HepG2 (cell line): ENCODE data around the gene CAMK2G. TPM values are rescaled to one million over a fixed set of nuclear protein-coding genes. Genes with fewer than 3 reads are reported as not detected.

ENCODE experiments used
- CEBPG ChIP-seq: IDR thresholded peaks from 2 replicates; pipeline ENCODE4 v1.6.1; 2016
- CTCF ChIP-seq: sonication (generic); formaldehyde crosslinking; IDR thresholded peaks from 2 replicates; pipeline ENCODE4 v1.5.0; 2020; ENCODE audit warnings: mild to moderate bottlenecking, missing genetic modification reagents, moderate library complexity
- ERF ChIP-seq: IDR thresholded peaks from 2 replicates; pipeline ENCODE4 v1.6.1; 2018; ENCODE audit warnings: missing biosample characterization, missing genetic modification reagents
- HDAC2 ChIP-seq: sonication (generic); formaldehyde crosslinking; IDR thresholded peaks from 2 replicates; pipeline ENCODE4 v1.4.0; 2020; ENCODE audit warnings: missing genetic modification reagents
- ISX ChIP-seq: sonication (generic); formaldehyde crosslinking; conservative IDR thresholded peaks from 2 replicates; pipeline ENCODE4 v1.5.0; 2020; ENCODE audit warnings: missing genetic modification reagents
- NFE2L2 ChIP-seq: fragments of 150-350 bp; IDR thresholded peaks from 2 replicates; pipeline ENCODE4 v1.6.1; 2014; ENCODE audit warnings: low read length
- NFYB ChIP-seq: sonication (generic); formaldehyde crosslinking; IDR thresholded peaks from 2 replicates; pipeline ENCODE4 v1.4.0; 2020; ENCODE audit warnings: missing genetic modification reagents
- NR2C2 ChIP-seq: sonication (generic); formaldehyde crosslinking; IDR thresholded peaks from 2 replicates; pipeline ENCODE4 v1.4.0; 2020; ENCODE audit warnings: missing genetic modification reagents, mild to moderate bottlenecking, moderate library complexity, borderline replicate concordance
- PHB2 ChIP-seq: fragments of 450-650 bp; IDR thresholded peaks from 2 replicates; pipeline ENCODE4 v1.6.1; 2018; ENCODE audit not compliant: partially characterized antibody
- POLR2AphosphoS2 ChIP-seq: IDR thresholded peaks from 2 replicates; pipeline ENCODE4 v1.6.1; 2011; ENCODE audit warnings: low read depth, low read length, improper control_type of control experiment
- REST ChIP-seq, 2 experiments: IDR thresholded peaks; 2 replicates each; pipeline ENCODE4 v1.6.1; 2011 to 2012; ENCODE audit warnings: low read length in 2 of 2, borderline replicate concordance in 1 of 2, low read depth in 1 of 2, mild to moderate bottlenecking in 1 of 2, moderate library complexity in 1 of 2
- SNRNP70 ChIP-seq: fragments of 200-400 bp; formaldehyde crosslinking; IDR thresholded peaks from 2 replicates; pipeline ENCODE4 v1.6.1; 2017; ENCODE audit warnings: mild to moderate bottlenecking, low read depth, low read length, moderate library complexity
- STAT5B ChIP-seq: sonication (generic); formaldehyde crosslinking; IDR thresholded peaks from 2 replicates; pipeline ENCODE4 v1.4.0; 2020; ENCODE audit warnings: missing genetic modification reagents
- ZBTB3 ChIP-seq: sonication (generic); formaldehyde crosslinking; IDR thresholded peaks from 2 replicates; pipeline ENCODE4 v1.4.0; 2020; ENCODE audit warnings: low read depth, mild to moderate bottlenecking, moderate library complexity, missing genetic modification reagents, borderline replicate concordance
- ZNF256 ChIP-seq: sonication (generic); formaldehyde crosslinking; conservative IDR thresholded peaks from 2 replicates; pipeline ENCODE4 v1.4.0; 2020; ENCODE audit warnings: missing genetic modification reagents
- ZNF3 ChIP-seq: IDR thresholded peaks from 2 replicates; pipeline ENCODE4 v1.7.0; 2017; ENCODE audit warnings: inconsistent platforms
- ZNF337 ChIP-seq: sonication (generic); formaldehyde crosslinking; IDR thresholded peaks from 2 replicates; pipeline ENCODE4 v1.5.1; 2020; ENCODE audit warnings: missing genetic modification reagents, low read depth, mild to moderate bottlenecking, borderline replicate concordance
- ZNF33A ChIP-seq: sonication (generic); formaldehyde crosslinking; IDR thresholded peaks from 2 replicates; pipeline ENCODE4 v1.5.1; 2020; ENCODE audit warnings: missing genetic modification reagents, mild to moderate bottlenecking, moderate library complexity, borderline replicate concordance
- ZNF773 ChIP-seq: sonication (generic); formaldehyde crosslinking; IDR thresholded peaks from 2 replicates; pipeline ENCODE4 v1.4.0; 2020; ENCODE audit warnings: missing genetic modification reagents, borderline replicate concordance
- polyA plus RNA-seq, 8 experiments: library from polyadenylated mRNA; depleted of rRNA in 3 of 8; stranded (reverse) in 7 of 8; unstranded in 1 of 8; fragments of >200 nt; fragmentation: Illumina TruSeq in 4 of 8; extraction: Trizol in 4 of 8; gene quantifications; 2 replicates each; pipeline versions ENCODE4 v1.2.1 to v1.2.3, GENCODE V29; 2011 to 2016; ENCODE audit warnings: low read depth in 4 of 8, missing spikeins in 1 of 8, mixed read lengths in 1 of 8; ENCODE audit not compliant: insufficient read depth in 1 of 8
- total RNA-seq, 5 experiments: library from RNA; depleted of rRNA; stranded (reverse); fragments of >200 nt; fragmentation: Illumina TruSeq; extraction: Trizol; gene quantifications; 2 replicates each; pipeline ENCODE4 v1.2.3, GENCODE V29; 2016; ENCODE audit warnings: low read depth in 1 of 5
- TF ChIP-seq, protein P1 (sequence below): sonication (generic); formaldehyde crosslinking; IDR thresholded peaks from 2 replicates; pipeline ENCODE4 v1.4.0; 2020; ENCODE audit warnings: missing genetic modification reagents
- TF ChIP-seq, protein P2 (sequence below): sonication (generic); formaldehyde crosslinking; IDR thresholded peaks from 2 replicates; pipeline ENCODE4 v1.4.0; 2020; ENCODE audit warnings: missing genetic modification reagents
- TF ChIP-seq, protein P3 (sequence below): sonication (generic); formaldehyde crosslinking; IDR thresholded peaks from 2 replicates; pipeline ENCODE4 v1.9.0; 2021; ENCODE audit warnings: missing genetic modification reagents, mild to moderate bottlenecking, borderline replicate concordance

Gene CAMK2G
- total and polyA plus RNA-seq, 2 of the 13 experiments (the other 11 are each of a cell fraction or from before 2014, with no cell fraction given), result 15.9 to 18.8 TPM

- TF ChIP-seq SNRNP70, result no peak
- TF ChIP-seq, protein P1, sequence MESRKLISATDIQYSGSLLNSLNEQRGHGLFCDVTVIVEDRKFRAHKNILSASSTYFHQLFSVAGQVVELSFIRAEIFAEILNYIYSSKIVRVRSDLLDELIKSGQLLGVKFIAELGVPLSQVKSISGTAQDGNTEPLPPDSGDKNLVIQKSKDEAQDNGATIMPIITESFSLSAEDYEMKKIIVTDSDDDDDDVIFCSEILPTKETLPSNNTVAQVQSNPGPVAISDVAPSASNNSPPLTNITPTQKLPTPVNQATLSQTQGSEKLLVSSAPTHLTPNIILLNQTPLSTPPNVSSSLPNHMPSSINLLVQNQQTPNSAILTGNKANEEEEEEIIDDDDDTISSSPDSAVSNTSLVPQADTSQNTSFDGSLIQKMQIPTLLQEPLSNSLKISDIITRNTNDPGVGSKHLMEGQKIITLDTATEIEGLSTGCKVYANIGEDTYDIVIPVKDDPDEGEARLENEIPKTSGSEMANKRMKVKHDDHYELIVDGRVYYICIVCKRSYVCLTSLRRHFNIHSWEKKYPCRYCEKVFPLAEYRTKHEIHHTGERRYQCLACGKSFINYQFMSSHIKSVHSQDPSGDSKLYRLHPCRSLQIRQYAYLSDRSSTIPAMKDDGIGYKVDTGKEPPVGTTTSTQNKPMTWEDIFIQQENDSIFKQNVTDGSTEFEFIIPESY (CRISPR knock-in tag), result no peak
- TF ChIP-seq ZNF3 (CRISPR knock-in tag), result no peak
- TF ChIP-seq PHB2, result no peak
- TF ChIP-seq STAT5B (CRISPR knock-in tag), result no peak
- TF ChIP-seq NFE2L2, result no peak
- TF ChIP-seq, protein P2, sequence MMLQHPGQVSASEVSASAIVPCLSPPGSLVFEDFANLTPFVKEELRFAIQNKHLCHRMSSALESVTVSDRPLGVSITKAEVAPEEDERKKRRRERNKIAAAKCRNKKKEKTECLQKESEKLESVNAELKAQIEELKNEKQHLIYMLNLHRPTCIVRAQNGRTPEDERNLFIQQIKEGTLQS, result no peak
- no peak for TF ChIP-seq ZNF773 (CRISPR knock-in tag)
- TF ChIP-seq ERF (CRISPR knock-in tag), result no peak
- TF ChIP-seq ZNF337 (CRISPR knock-in tag), result no peak
- TF ChIP-seq ZNF256, result no peak
- TF ChIP-seq NFYB (CRISPR knock-in tag), result peak; percentile 89
- TF ChIP-seq CTCF (CRISPR knock-in tag), result no peak
- no peak for TF ChIP-seq REST (IDR thresholded peaks at IDR 0.05; ENCODE audit: borderline replicate concordance in 1 of 2, low read depth in 1 of 2, low read length in 2 of 2)
- no peak for TF ChIP-seq ZNF33A
- peak; percentile 57; the same call in 1 of the 2 replicates for TF ChIP-seq HDAC2 (CRISPR knock-in tag)
- TF ChIP-seq CEBPG (CRISPR knock-in tag), result no peak
- peak; percentile 85 for TF ChIP-seq NR2C2 (CRISPR knock-in tag)
- TF ChIP-seq ZBTB3 (CRISPR knock-in tag), result no peak
- TF ChIP-seq, protein P3, sequence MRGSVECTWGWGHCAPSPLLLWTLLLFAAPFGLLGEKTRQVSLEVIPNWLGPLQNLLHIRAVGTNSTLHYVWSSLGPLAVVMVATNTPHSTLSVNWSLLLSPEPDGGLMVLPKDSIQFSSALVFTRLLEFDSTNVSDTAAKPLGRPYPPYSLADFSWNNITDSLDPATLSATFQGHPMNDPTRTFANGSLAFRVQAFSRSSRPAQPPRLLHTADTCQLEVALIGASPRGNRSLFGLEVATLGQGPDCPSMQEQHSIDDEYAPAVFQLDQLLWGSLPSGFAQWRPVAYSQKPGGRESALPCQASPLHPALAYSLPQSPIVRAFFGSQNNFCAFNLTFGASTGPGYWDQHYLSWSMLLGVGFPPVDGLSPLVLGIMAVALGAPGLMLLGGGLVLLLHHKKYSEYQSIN (CRISPR knock-in tag), result no peak
- TF ChIP-seq ISX (CRISPR knock-in tag), result no peak
- no peak for TF ChIP-seq POLR2AphosphoS2
Observed at GRCh38 chr10:73785211-73785720, 89.1 kb downstream of the CAMK2G start, which contains the start of gene ZSWIM8 (continued).
